ENCODE results near the gene GSTA4.
"Not testable (repeated sequence)": the region's sequence is repeated elsewhere in the genome, so short reads cannot be mapped to it uniquely, and the experiment has no call there.

The GSTA4 gene

DNA sequence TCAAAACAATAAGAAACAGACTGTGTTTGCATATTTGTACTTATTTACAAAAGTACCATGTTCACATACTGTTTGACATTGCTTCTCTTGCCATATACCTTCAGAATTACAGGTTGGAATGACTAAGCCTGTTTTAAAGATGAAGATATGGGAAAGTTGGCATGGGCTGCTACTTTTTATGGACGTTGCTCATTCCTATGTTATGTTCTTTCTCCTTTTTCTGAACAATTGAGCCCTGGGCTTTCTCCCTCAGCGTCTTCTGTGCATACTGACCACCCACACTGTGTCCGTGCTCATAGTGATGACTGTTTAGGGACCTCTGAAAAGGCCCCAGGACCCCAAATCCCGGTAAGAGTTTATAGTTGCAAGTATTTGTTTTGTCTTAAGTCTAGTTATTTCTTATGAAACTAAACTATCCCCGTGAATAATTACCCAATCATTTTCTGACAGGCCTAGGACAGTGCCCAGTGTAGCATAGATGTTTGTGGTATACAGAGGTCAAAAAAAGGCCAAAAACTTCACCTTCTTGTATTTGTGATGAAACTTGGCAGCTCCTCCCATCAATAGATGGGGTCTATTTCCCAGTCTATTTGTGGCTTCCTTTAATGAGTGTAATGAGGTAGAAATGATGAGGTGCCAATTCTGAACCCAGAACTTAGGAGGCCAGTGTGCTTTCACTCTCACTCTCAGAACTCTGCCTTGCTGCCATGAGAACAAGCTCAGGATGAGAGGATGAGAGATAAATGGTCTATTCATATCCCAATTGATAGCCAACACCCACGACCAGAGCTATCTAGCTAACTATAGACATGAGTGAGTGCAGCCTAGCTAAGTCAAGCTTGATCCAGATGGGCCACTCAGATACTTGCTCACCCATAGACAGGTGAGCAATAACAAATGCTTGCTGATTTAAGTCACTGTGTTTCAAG, 40.9 kb downstream of the GSTA4 start (continued):
- TF ChIP-seq, protein P1, sequence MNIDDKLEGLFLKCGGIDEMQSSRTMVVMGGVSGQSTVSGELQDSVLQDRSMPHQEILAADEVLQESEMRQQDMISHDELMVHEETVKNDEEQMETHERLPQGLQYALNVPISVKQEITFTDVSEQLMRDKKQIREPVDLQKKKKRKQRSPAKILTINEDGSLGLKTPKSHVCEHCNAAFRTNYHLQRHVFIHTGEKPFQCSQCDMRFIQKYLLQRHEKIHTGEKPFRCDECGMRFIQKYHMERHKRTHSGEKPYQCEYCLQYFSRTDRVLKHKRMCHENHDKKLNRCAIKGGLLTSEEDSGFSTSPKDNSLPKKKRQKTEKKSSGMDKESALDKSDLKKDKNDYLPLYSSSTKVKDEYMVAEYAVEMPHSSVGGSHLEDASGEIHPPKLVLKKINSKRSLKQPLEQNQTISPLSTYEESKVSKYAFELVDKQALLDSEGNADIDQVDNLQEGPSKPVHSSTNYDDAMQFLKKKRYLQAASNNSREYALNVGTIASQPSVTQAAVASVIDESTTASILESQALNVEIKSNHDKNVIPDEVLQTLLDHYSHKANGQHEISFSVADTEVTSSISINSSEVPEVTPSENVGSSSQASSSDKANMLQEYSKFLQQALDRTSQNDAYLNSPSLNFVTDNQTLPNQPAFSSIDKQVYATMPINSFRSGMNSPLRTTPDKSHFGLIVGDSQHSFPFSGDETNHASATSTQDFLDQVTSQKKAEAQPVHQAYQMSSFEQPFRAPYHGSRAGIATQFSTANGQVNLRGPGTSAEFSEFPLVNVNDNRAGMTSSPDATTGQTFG (tag by site-specific recombination; IDR thresholded peaks at IDR 0.05; ENCODE audit: borderline replicate concordance), result no peak
- TF ChIP-seq ZNF169 (tag by site-specific recombination; IDR thresholded peaks at IDR 0.05) (no peak), ZBTB20 (tag by site-specific recombination; IDR thresholded peaks at IDR 0.05) (no peak), ZNF830 (tag by site-specific recombination; IDR thresholded peaks at IDR 0.05; ENCODE audit: low read depth) (no peak), KLF9 (tag by site-specific recombination; IDR thresholded peaks at IDR 0.05; ENCODE audit: low read depth) (no peak)

DNA sequence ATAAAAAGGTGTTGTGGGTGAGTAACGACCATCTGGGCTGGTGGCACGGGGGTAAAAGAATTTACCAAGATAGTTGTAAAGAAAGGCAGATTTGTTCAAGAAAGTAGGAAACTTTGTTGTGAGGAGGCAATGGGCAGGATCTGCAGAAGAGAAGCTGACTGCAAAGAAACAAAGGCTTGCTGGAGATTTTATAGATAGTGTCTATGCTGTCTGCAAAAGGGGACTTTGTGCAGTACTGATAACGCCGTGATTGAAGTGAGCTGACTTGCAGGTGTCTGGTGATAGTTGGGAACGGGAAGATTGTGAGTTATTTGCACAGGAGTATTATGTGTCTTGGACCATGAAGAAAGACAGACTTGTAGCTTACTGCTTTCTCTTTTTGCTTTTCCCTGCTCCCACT, 48.8 kb downstream of the GSTA4 start:
- POLR2A ChIA-PET, result no interaction called here
- H3K9me3 ChIP-seq (ENCODE audit: control insufficient read depth, insufficient read depth, low read depth, low read length), result no peaks in the 10 kb centered on the region
- no peak overlapping the region for H3K4me3 ChIP-seq (ENCODE audit: low read depth, low read length)
- no peaks in the 10 kb centered on the region for H3K36me3 ChIP-seq (ENCODE audit: control insufficient read depth in 2 of 2, insufficient read depth in 1 of 2, low read length in 2 of 2)
- CTCF ChIA-PET, result interaction anchor here (0.7 to 1.2 kb wide), 2 partner anchors 51 to 294 kb away, joined by 3 read pairs; no protein-coding TSS in a partner anchor
- H3K4me1 ChIP-seq (ENCODE audit: control insufficient read depth, insufficient read depth, low read length), result no peaks in the 10 kb centered on the region
- H3K27ac ChIP-seq (ENCODE audit: extremely low read depth, low read depth, low read length), result no peak overlapping the region
- TF ChIP-seq, protein P2, sequence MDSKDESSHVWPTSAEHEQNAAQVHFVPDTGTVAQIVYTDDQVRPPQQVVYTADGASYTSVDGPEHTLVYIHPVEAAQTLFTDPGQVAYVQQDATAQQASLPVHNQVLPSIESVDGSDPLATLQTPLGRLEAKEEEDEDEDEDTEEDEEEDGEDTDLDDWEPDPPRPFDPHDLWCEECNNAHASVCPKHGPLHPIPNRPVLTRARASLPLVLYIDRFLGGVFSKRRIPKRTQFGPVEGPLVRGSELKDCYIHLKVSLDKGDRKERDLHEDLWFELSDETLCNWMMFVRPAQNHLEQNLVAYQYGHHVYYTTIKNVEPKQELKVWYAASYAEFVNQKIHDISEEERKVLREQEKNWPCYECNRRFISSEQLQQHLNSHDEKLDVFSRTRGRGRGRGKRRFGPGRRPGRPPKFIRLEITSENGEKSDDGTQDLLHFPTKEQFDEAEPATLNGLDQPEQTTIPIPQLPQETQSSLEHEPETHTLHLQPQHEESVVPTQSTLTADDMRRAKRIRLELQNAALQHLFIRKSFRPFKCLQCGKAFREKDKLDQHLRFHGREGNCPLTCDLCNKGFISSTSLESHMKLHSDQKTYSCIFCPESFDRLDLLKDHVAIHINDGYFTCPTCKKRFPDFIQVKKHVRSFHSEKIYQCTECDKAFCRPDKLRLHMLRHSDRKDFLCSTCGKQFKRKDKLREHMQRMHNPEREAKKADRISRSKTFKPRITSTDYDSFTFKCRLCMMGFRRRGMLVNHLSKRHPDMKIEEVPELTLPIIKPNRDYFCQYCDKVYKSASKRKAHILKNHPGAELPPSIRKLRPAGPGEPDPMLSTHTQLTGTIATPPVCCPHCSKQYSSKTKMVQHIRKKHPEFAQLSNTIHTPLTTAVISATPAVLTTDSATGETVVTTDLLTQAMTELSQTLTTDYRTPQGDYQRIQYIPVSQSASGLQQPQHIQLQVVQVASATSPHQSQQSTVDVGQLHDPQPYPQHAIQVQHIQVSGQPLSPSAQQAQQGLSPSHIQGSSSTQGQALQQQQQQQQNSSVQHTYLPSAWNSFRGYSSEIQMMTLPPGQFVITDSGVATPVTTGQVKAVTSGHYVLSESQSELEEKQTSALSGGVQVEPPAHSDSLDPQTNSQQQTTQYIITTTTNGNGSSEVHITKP (tag by site-specific recombination; IDR thresholded peaks at IDR 0.05), result peak; percentile 38
- TF ChIP-seq, protein P3, sequence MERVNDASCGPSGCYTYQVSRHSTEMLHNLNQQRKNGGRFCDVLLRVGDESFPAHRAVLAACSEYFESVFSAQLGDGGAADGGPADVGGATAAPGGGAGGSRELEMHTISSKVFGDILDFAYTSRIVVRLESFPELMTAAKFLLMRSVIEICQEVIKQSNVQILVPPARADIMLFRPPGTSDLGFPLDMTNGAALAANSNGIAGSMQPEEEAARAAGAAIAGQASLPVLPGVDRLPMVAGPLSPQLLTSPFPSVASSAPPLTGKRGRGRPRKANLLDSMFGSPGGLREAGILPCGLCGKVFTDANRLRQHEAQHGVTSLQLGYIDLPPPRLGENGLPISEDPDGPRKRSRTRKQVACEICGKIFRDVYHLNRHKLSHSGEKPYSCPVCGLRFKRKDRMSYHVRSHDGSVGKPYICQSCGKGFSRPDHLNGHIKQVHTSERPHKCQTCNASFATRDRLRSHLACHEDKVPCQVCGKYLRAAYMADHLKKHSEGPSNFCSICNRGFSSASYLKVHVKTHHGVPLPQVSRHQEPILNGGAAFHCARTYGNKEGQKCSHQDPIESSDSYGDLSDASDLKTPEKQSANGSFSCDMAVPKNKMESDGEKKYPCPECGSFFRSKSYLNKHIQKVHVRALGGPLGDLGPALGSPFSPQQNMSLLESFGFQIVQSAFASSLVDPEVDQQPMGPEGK (tag by site-specific recombination; IDR thresholded peaks at IDR 0.05), result no peak
- TF ChIP-seq PRDM1 (tag by site-specific recombination; IDR thresholded peaks at IDR 0.05), result 0 out of 2 replicates have a peak, but pooled peaks have one; percentile 24

DNA sequence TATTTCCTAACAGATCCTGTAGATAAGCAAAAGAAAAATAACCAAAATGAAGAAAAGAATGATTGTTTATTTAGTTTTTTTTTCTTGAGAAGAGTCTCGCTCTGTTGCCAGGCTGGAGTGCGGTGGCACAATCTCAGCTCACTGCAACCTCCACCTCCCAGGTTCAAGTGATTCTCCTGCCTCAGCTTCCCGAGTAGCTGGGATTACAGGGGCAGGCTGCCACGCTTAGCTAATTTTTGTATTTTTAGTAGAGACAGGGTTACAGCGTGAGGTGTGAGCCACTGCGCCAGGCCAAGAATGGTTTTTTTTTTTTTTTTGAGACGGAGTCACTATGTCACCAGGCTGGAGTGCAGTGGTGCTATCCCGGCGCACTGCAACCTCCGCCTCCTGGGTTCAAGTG, 52.3 kb downstream of the GSTA4 start:
- H3K4me3 ChIP-seq (ENCODE audit: low read depth, low read length); POLR2A ChIA-PET; H3K27ac ChIP-seq (ENCODE audit: extremely low read depth, low read depth, low read length); H3K9me3 ChIP-seq (ENCODE audit: control insufficient read depth, insufficient read depth, low read depth, low read length); H3K4me1 ChIP-seq (ENCODE audit: control insufficient read depth, insufficient read depth, low read length); H3K36me3 ChIP-seq (ENCODE audit: control insufficient read depth in 2 of 2, insufficient read depth in 1 of 2, low read length in 2 of 2): not testable (repeated sequence)
- CTCF ChIA-PET, result interaction anchor here (0.6 to 1.0 kb wide), 2 partner anchors 45 to 53 kb away, joined by 3 to 4 read pairs; partner anchors contain the start of gene GSTA4

DNA sequence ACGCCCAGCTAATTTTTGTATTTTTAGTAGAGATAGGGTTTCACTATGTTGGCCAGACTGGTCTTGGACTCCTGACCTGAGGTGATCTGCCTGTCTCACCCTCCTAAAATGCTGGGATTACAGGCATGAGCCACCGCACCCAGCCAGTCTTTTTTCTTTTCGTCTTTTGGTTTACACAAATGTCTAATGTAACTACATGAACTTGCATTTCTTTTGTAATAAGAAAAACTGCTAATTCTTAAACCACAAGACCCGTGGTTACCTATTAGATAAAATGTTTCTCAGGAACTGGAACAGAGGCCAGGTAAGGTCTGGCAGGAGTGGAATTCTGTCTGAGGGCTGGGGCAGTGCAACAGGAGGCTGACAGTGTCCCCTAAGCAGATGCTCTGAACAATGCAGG, 52.9 kb downstream of the GSTA4 start:
- no peaks in the 10 kb centered on the region for H3K36me3 ChIP-seq (ENCODE audit: control insufficient read depth in 2 of 2, insufficient read depth in 1 of 2, low read length in 2 of 2)
- ChIA-PET POLR2A (no interaction called here), CTCF (interaction anchor here (0.6 to 1.0 kb wide), 4 partner anchors 46 to 125 kb away, joined by 3 to 4 read pairs (median 4); partner anchors contain the start of gene GSTA4)
- TF ChIP-seq, protein P4, sequence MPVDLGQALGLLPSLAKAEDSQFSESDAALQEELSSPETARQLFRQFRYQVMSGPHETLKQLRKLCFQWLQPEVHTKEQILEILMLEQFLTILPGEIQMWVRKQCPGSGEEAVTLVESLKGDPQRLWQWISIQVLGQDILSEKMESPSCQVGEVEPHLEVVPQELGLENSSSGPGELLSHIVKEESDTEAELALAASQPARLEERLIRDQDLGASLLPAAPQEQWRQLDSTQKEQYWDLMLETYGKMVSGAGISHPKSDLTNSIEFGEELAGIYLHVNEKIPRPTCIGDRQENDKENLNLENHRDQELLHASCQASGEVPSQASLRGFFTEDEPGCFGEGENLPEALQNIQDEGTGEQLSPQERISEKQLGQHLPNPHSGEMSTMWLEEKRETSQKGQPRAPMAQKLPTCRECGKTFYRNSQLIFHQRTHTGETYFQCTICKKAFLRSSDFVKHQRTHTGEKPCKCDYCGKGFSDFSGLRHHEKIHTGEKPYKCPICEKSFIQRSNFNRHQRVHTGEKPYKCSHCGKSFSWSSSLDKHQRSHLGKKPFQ (tag by site-specific recombination; IDR thresholded peaks at IDR 0.05), result no peak
- TF ChIP-seq, protein P5, sequence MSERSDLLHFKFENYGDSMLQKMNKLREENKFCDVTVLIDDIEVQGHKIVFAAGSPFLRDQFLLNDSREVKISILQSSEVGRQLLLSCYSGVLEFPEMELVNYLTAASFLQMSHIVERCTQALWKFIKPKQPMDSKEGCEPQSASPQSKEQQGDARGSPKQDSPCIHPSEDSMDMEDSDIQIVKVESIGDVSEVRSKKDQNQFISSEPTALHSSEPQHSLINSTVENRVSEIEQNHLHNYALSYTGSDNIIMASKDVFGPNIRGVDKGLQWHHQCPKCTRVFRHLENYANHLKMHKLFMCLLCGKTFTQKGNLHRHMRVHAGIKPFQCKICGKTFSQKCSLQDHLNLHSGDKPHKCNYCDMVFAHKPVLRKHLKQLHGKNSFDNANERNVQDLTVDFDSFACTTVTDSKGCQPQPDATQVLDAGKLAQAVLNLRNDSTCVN (tag by site-specific recombination; optimal IDR thresholded peaks at IDR 0.05), result no peak
- no peak for TF ChIP-seq ZNF184 (tag by site-specific recombination; IDR thresholded peaks at IDR 0.05)
- TF ChIP-seq, protein P6, sequence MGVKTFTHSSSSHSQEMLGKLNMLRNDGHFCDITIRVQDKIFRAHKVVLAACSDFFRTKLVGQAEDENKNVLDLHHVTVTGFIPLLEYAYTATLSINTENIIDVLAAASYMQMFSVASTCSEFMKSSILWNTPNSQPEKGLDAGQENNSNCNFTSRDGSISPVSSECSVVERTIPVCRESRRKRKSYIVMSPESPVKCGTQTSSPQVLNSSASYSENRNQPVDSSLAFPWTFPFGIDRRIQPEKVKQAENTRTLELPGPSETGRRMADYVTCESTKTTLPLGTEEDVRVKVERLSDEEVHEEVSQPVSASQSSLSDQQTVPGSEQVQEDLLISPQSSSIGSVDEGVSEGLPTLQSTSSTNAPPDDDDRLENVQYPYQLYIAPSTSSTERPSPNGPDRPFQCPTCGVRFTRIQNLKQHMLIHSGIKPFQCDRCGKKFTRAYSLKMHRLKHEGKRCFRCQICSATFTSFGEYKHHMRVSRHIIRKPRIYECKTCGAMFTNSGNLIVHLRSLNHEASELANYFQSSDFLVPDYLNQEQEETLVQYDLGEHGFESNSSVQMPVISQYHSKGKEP (tag by site-specific recombination; IDR thresholded peaks at IDR 0.05), result no peak
- H3K27ac ChIP-seq (ENCODE audit: extremely low read depth, low read depth, low read length), result no peak overlapping the region
- no peaks in the 10 kb centered on the region for H3K4me1 ChIP-seq (ENCODE audit: control insufficient read depth, insufficient read depth, low read length)
- H3K9me3 ChIP-seq (ENCODE audit: control insufficient read depth, insufficient read depth, low read depth, low read length), result no peaks in the 10 kb centered on the region
- H3K4me3 ChIP-seq (ENCODE audit: low read depth, low read length), result no peak overlapping the region
